ENCODE results near the gene SYNJ1.
"Not testable (repeated sequence)": the region's sequence is repeated elsewhere in the genome, so short reads cannot be mapped to it uniquely, and the experiment has no call there.

Gene SYNJ1

DNA sequence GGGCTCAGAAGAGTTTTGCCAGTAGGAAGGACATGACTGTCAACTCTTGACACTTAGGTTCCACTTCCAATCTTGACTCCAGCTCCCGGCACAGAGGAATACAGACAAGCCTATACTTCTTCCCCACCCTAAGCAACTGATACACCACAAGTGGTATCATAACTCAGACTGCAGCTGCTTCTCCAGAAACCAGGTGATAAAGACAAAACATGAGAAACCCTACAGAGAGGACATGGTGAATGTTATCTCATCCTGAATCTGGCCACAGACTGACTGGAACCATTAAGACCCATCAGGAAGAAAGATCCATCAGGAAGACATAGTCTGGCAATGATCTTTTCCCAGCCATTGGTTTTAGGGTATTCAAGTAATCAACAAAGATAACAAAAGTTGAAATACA, 30.0 kb upstream of the SYNJ1 start:
- Histone ChIP-seq H3K9ac (ENCODE audit: low read length) (no peak overlapping the region), H3K4me1 (ENCODE audit: control insufficient read depth, insufficient read depth, low read length) (peaks cover 4% of the 10 kb centered on the region), H3K36me3 (ENCODE audit: control insufficient read depth, insufficient read depth, low read length, severe bottlenecking) (peaks cover 77% of the 10 kb centered on the region), H3K9me3 (ENCODE audit: control insufficient read depth, low read length) (no peaks in the 10 kb centered on the region), H3K27me3 (replicated peaks; ENCODE audit: control insufficient read depth, insufficient read depth, low read length) (no peaks in the 10 kb centered on the region), H3K4me3 (ENCODE audit: low read length) (no peak overlapping the region)
- DNase-seq (ENCODE audit: low read depth): no peak

DNA sequence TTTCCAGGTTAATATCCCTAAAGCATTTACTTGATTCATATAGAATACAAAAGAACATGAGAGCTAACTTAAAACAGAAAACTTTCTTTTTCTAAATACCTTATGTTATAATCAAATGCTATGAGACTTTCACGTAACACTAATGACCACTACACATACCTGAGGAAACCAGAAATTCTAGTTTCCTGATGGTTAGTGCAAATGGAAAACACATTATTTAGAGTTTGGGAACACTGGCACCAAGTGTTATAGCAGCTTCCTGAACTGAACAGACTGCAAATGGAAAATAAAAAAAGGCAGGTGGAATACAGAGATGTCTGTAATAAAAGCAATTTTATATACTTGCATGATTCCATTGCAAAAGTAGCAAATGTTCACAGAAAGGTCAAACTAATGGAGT, 28.3 kb upstream of the SYNJ1 start:
- Histone ChIP-seq H3K27me3 (replicated peaks; ENCODE audit: control insufficient read depth, insufficient read depth, low read length) (no peaks in the 10 kb centered on the region), H3K36me3 (ENCODE audit: control insufficient read depth, insufficient read depth, low read length, severe bottlenecking) (peaks cover 70% of the 10 kb centered on the region), H3K9ac (ENCODE audit: low read length) (no peak overlapping the region), H3K9me3 (ENCODE audit: control insufficient read depth, low read length) (no peaks in the 10 kb centered on the region), H3K4me1 (ENCODE audit: control insufficient read depth, insufficient read depth, low read length) (peaks cover 4% of the 10 kb centered on the region), H3K4me3 (ENCODE audit: low read length) (no peak overlapping the region)
- no peak for DNase-seq (ENCODE audit: low read depth)

DNA sequence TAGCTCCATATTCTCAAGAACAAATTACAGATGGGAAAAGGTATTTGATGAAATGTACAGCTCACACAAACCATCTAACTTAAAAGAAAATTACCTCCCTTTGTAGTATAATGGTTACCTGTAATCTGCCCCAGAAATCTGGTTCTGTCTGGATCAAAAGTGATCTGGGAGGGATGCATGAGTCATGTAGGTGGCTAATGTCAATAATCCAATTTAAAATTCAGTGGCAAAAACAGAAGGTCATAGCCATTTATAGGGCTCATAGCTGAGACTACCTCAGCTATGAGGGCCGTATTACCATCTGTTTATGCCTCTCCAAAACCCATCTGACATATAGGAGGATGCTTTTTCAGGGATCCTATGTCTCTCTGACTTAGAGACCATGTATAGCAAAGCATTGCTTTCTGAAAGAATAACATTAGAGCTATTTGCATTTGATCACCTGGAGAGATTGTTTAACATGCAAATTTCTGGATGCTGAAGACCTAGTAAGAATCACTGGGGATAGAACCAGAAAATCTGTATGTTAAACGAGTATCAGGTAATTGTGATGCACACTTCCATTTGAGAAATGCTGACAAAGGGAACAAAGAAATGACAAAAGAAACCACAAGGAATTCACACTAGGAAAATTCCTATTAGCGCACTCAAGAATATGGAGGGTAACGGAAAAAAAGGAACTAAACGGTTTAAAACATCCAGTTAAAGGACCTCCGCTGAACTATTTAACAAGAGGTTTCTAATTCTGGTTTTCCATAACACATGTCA, 26.2 kb upstream of the SYNJ1 start:
- Histone ChIP-seq H3K4me3 (ENCODE audit: low read length) (no peak overlapping the region), H3K9ac (ENCODE audit: low read length) (no peak overlapping the region), H3K36me3 (ENCODE audit: control insufficient read depth, insufficient read depth, low read length, severe bottlenecking) (peaks cover 70% of the 10 kb centered on the region), H3K4me1 (ENCODE audit: control insufficient read depth, insufficient read depth, low read length) (peaks cover 4% of the 10 kb centered on the region), H3K9me3 (ENCODE audit: control insufficient read depth, low read length) (no peaks in the 10 kb centered on the region), H3K27me3 (replicated peaks; ENCODE audit: control insufficient read depth, insufficient read depth, low read length) (no peaks in the 10 kb centered on the region)
- no peak for DNase-seq (ENCODE audit: low read depth)

- no peak for DNase-seq (ENCODE audit: low read depth)
- Histone ChIP-seq H3K4me3 (ENCODE audit: low read length) (no peak overlapping the region), H3K9me3 (ENCODE audit: control insufficient read depth, low read length) (no peaks in the 10 kb centered on the region), H3K4me1 (ENCODE audit: control insufficient read depth, insufficient read depth, low read length) (no peaks in the 10 kb centered on the region), H3K27me3 (replicated peaks; ENCODE audit: control insufficient read depth, insufficient read depth, low read length) (no peaks in the 10 kb centered on the region), H3K9ac (ENCODE audit: low read length) (no peak overlapping the region), H3K36me3 (ENCODE audit: control insufficient read depth, insufficient read depth, low read length, severe bottlenecking) (peaks cover 83% of the 10 kb centered on the region)
These were observed 22.6 kb upstream of the SYNJ1 start for GRCh38 chr21:32750405-32750804.

DNA sequence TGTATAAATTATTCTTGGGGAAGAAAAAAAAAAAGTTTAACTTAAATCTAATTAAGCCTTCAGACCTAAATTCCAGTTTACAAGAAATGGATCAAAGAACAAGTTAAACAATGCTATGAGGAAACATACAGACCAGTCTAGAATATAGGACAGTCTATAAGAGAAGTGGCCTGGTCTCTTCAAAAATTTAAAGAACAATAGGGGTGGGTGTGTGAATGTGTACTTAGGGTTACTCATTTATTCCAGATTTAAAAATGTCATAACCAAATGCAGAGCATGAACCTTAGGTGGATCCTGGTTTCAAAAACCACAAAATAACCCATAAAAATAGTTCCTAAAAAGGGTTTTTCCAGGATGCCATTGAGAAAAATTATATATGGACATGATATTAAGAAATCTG, 21.8 kb upstream of the SYNJ1 start:
- Histone ChIP-seq H3K9me3 (ENCODE audit: control insufficient read depth, low read length) (no peaks in the 10 kb centered on the region), H3K27me3 (replicated peaks; ENCODE audit: control insufficient read depth, insufficient read depth, low read length) (no peaks in the 10 kb centered on the region), H3K4me1 (ENCODE audit: control insufficient read depth, insufficient read depth, low read length) (no peaks in the 10 kb centered on the region), H3K4me3 (ENCODE audit: low read length) (no peak overlapping the region), H3K36me3 (ENCODE audit: control insufficient read depth, insufficient read depth, low read length, severe bottlenecking) (peaks cover 83% of the 10 kb centered on the region), H3K9ac (ENCODE audit: low read length) (no peak overlapping the region)
- DNase-seq (ENCODE audit: low read depth): no peak

GRCh38 chr21:32748529-32748928, 20.7 kb upstream of the SYNJ1 start:
- Histone ChIP-seq H3K36me3 (ENCODE audit: control insufficient read depth, insufficient read depth, low read length, severe bottlenecking) (peaks cover 83% of the 10 kb centered on the region), H3K9ac (ENCODE audit: low read length) (no peak overlapping the region), H3K9me3 (ENCODE audit: control insufficient read depth, low read length) (no peaks in the 10 kb centered on the region), H3K4me1 (ENCODE audit: control insufficient read depth, insufficient read depth, low read length) (no peaks in the 10 kb centered on the region), H3K4me3 (ENCODE audit: low read length) (no peak overlapping the region), H3K27me3 (replicated peaks; ENCODE audit: control insufficient read depth, insufficient read depth, low read length) (no peaks in the 10 kb centered on the region)
- no peak for DNase-seq (ENCODE audit: low read depth)

DNA sequence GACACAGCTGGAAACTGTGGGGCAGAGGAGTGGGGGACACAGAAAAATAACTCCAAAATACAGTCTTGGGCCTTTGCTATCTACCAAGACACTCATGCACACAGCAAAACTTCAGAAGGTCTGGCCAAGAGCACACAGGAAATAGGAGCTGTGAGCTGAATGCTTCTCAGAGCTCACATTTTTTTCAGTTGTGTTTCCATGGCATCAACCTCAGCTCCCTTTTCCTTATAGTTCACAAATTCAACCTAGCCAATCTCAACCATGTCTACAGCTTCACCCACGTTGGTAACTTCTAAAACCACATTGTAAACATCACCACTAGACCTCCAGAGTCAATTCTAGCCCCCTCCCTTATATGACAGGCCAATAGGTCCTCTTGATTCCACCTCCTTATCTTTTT, 19.6 kb upstream of the SYNJ1 start:
- peaks cover 92% of the 10 kb centered on the region for H3K36me3 ChIP-seq (ENCODE audit: control insufficient read depth, insufficient read depth, low read length, severe bottlenecking)

DNA sequence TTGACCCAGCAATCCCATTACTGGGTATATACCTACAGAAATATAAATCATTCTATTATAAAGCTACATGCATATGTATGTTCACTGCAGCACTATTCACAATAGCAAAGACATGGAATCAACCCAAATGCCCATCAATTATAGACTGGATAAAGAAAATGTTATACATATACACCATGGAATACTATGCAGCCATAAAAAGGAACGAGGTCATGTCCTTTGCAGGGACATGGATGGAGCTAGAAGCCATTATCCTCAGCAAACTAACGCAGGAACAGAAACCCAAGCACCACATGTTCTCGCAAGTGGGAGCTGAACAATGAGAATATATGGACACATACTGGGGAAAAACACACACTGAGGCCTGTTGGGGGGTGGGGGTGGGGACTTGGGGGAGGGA, 18.9 kb upstream of the SYNJ1 start:
- peaks cover 98% of the 10 kb centered on the region for H3K36me3 ChIP-seq (ENCODE audit: control insufficient read depth, insufficient read depth, low read length, severe bottlenecking)
- H3K27me3 ChIP-seq (replicated peaks; ENCODE audit: control insufficient read depth, insufficient read depth, low read length); H3K9ac ChIP-seq (ENCODE audit: low read length); DNase-seq (ENCODE audit: low read depth); H3K9me3 ChIP-seq (ENCODE audit: control insufficient read depth, low read length); H3K4me3 ChIP-seq (ENCODE audit: low read length); H3K4me1 ChIP-seq (ENCODE audit: control insufficient read depth, insufficient read depth, low read length): not testable (repeated sequence)

More for the DNA sequence above, 19.6 kb upstream of the SYNJ1 start:
- no peaks in the 10 kb centered on the region for H3K4me1 ChIP-seq (ENCODE audit: control insufficient read depth, insufficient read depth, low read length)
- no peaks in the 10 kb centered on the region for H3K27me3 ChIP-seq (replicated peaks; ENCODE audit: control insufficient read depth, insufficient read depth, low read length)
- H3K4me3 ChIP-seq (ENCODE audit: low read length): no peak overlapping the region
- H3K9ac ChIP-seq (ENCODE audit: low read length): no peak overlapping the region
- H3K9me3 ChIP-seq (ENCODE audit: control insufficient read depth, low read length): no peaks in the 10 kb centered on the region
- no peak for DNase-seq (ENCODE audit: low read depth)

DNA sequence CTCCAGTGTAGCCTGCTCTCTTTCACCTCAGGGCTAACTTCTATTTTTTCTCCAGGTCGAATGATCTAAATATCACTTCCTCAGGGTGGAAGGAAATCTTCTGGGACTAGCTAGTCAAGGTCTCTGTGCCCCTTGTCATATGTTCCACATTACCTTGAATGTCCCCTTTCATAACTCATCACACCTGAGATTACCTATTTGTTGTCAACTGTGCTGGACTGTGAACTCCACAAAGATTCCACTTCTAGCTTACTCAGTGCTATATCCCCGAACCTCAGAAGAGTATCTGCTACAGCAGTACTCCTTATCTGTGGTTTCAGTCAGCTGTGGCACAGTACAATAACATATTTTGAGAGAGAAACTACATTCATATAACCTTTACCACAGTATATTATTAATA, 14.6 kb upstream of the SYNJ1 start:
- H3K36me3 ChIP-seq (ENCODE audit: control insufficient read depth, insufficient read depth, low read length, severe bottlenecking): peaks cover 97% of the 10 kb centered on the region
- H3K9ac ChIP-seq (ENCODE audit: low read length): no peak overlapping the region
- H3K27me3 ChIP-seq (replicated peaks; ENCODE audit: control insufficient read depth, insufficient read depth, low read length): no peaks in the 10 kb centered on the region
- H3K9me3 ChIP-seq (ENCODE audit: control insufficient read depth, low read length): no peaks in the 10 kb centered on the region
- no peak for DNase-seq (ENCODE audit: low read depth)
- H3K4me3 ChIP-seq (ENCODE audit: low read length): no peak overlapping the region
- no peaks in the 10 kb centered on the region for H3K4me1 ChIP-seq (ENCODE audit: control insufficient read depth, insufficient read depth, low read length)

- H3K9ac ChIP-seq (ENCODE audit: low read length): no peak overlapping the region
- H3K36me3 ChIP-seq (ENCODE audit: control insufficient read depth, insufficient read depth, low read length, severe bottlenecking): peaks cover 97% of the 10 kb centered on the region
- no peak for DNase-seq (ENCODE audit: low read depth)
These were observed 13.5 kb upstream of the SYNJ1 start for GRCh38 chr21:32741336-32741735.

DNA sequence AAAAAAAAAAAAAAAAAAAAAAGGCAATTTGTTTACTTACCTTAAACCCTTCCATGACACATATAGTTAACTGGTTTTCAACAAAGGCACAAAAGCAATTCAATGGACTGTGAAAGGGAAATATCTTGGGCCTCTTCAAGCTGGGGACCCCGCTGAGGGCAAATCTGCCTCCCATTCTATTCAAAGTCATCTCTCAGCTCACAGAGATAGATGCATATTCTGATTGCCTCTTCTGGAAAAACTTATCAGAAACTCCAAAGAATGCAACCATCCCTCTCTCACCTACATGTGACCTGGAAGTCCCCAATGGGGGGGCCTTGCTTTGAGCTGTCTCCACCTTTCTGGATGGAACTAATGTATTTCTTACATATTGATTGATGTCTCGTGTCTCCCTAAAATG, 12.1 kb upstream of the SYNJ1 start:
- Histone ChIP-seq H3K9ac (ENCODE audit: low read length) (no peak overlapping the region), H3K9me3 (ENCODE audit: control insufficient read depth, low read length) (no peaks in the 10 kb centered on the region), H3K36me3 (ENCODE audit: control insufficient read depth, insufficient read depth, low read length, severe bottlenecking) (peaks cover 95% of the 10 kb centered on the region), H3K4me3 (ENCODE audit: low read length) (no peak overlapping the region), H3K27me3 (replicated peaks; ENCODE audit: control insufficient read depth, insufficient read depth, low read length) (no peaks in the 10 kb centered on the region), H3K4me1 (ENCODE audit: control insufficient read depth, insufficient read depth, low read length) (no peaks in the 10 kb centered on the region)
- no peak for DNase-seq (ENCODE audit: low read depth)

More at GRCh38 chr21:32741336-32741735, 13.5 kb upstream of the SYNJ1 start:
- no peaks in the 10 kb centered on the region for H3K27me3 ChIP-seq (replicated peaks; ENCODE audit: control insufficient read depth, insufficient read depth, low read length)
- no peak overlapping the region for H3K4me3 ChIP-seq (ENCODE audit: low read length)
- H3K9me3 ChIP-seq (ENCODE audit: control insufficient read depth, low read length): no peaks in the 10 kb centered on the region
- H3K4me1 ChIP-seq (ENCODE audit: control insufficient read depth, insufficient read depth, low read length): no peaks in the 10 kb centered on the region

- H3K27me3 ChIP-seq (replicated peaks; ENCODE audit: control insufficient read depth, insufficient read depth, low read length): not testable (repeated sequence)
- H3K36me3 ChIP-seq (ENCODE audit: control insufficient read depth, insufficient read depth, low read length, severe bottlenecking): peaks cover 80% of the 10 kb centered on the region
These were observed 8.3 kb upstream of the SYNJ1 start for GRCh38 chr21:32736083-32736482.

More at GRCh38 chr21:32736083-32736482, 8.3 kb upstream of the SYNJ1 start:
- not testable (repeated sequence) for H3K9ac ChIP-seq (ENCODE audit: low read length); H3K4me3 ChIP-seq (ENCODE audit: low read length); DNase-seq (ENCODE audit: low read depth); H3K4me1 ChIP-seq (ENCODE audit: control insufficient read depth, insufficient read depth, low read length); H3K9me3 ChIP-seq (ENCODE audit: control insufficient read depth, low read length)
